HepG2 (cell line): ENCODE data around the gene POLR1G. TPM values are rescaled to one million over a fixed set of nuclear protein-coding genes. Genes with fewer than 3 reads are reported as not detected.

ENCODE experiments used
- CCAR2 ChIP-seq: fragments of 200-400 bp; formaldehyde crosslinking; optimal IDR thresholded peaks from 2 replicates; pipeline ENCODE3; 2018; ENCODE audit warnings: low read depth, mild to moderate bottlenecking, low read length, moderate library complexity
- DDIT3 ChIP-seq: sonication (generic); formaldehyde crosslinking; IDR thresholded peaks from 2 replicates; pipeline ENCODE4 v1.4.0; 2020; ENCODE audit warnings: mild to moderate bottlenecking, missing genetic modification reagents
- FOXA1 ChIP-seq, 2 experiments: fragments of 450-650 bp in 1 of 2; sonication (generic) in 1 of 2; formaldehyde crosslinking in 1 of 2; IDR thresholded peaks; 2 replicates each; pipeline versions ENCODE4 v1.4.0 to v1.6.1; 2016 to 2020; ENCODE audit warnings: missing genetic modification reagents in 1 of 2
- HNRNPH1 ChIP-seq: fragments of 200-400 bp; formaldehyde crosslinking; optimal IDR thresholded peaks from 2 replicates; pipeline ENCODE3; 2017; ENCODE audit warnings: mild to moderate bottlenecking, low read depth, low read length
- ISL2 ChIP-seq: sonication (generic); formaldehyde crosslinking; IDR thresholded peaks from 2 replicates; pipeline ENCODE4 v1.5.0; 2020; ENCODE audit warnings: missing genetic modification reagents
- MEF2D ChIP-seq: sonication (generic); formaldehyde crosslinking; IDR thresholded peaks from 2 replicates; pipeline ENCODE4 v1.5.1; 2020; ENCODE audit warnings: mild to moderate bottlenecking, missing genetic modification reagents
- RAD51 ChIP-seq: fragments of 450-650 bp; IDR thresholded peaks from 2 replicates; pipeline ENCODE4 v1.6.1; 2016; ENCODE audit warnings: borderline replicate concordance
- SMAD3 ChIP-seq: sonication (generic); formaldehyde crosslinking; IDR thresholded peaks from 2 replicates; pipeline ENCODE4 v1.4.0; 2020; ENCODE audit warnings: missing genetic modification reagents
- SMC3 ChIP-seq: IDR thresholded peaks from 2 replicates; pipeline ENCODE4 v1.6.1; 2011; ENCODE audit warnings: low read length, improper control_type of control experiment
- ZNF275 ChIP-seq: sonication (generic); formaldehyde crosslinking; IDR thresholded peaks from 2 replicates; pipeline ENCODE4 v1.8.0; 2022; ENCODE audit warnings: missing genetic modification reagents, mild to moderate bottlenecking, inconsistent platforms, borderline replicate concordance
- ZNF350 ChIP-seq: sonication (generic); formaldehyde crosslinking; IDR thresholded peaks from 2 replicates; pipeline ENCODE4 v1.4.0; 2020; ENCODE audit warnings: mild to moderate bottlenecking, low read depth, missing genetic modification reagents, borderline replicate concordance
- ZNF639 ChIP-seq: conservative IDR thresholded peaks from 2 replicates; pipeline ENCODE4 v1.6.1; 2018; ENCODE audit warnings: missing genetic modification reagents
- ZNF841 ChIP-seq: sonication (generic); formaldehyde crosslinking; IDR thresholded peaks from 2 replicates; pipeline ENCODE4 v1.8.1; 2023; ENCODE audit warnings: missing genetic modification reagents, borderline replicate concordance
- polyA plus RNA-seq, 8 experiments: library from polyadenylated mRNA; depleted of rRNA in 3 of 8; stranded (reverse) in 7 of 8; unstranded in 1 of 8; fragments of >200 nt; fragmentation: Illumina TruSeq in 4 of 8; extraction: Trizol in 4 of 8; gene quantifications; 2 replicates each; pipeline versions ENCODE4 v1.2.1 to v1.2.3, GENCODE V29; 2011 to 2016; ENCODE audit warnings: low read depth in 4 of 8, missing spikeins in 1 of 8, mixed read lengths in 1 of 8; ENCODE audit not compliant: insufficient read depth in 1 of 8
- total RNA-seq, 5 experiments: library from RNA; depleted of rRNA; stranded (reverse); fragments of >200 nt; fragmentation: Illumina TruSeq; extraction: Trizol; gene quantifications; 2 replicates each; pipeline ENCODE4 v1.2.3, GENCODE V29; 2016; ENCODE audit warnings: low read depth in 1 of 5
- TF ChIP-seq, protein P1 (sequence below): IDR thresholded peaks from 2 replicates; pipeline ENCODE4 v1.6.1; 2016; ENCODE audit warnings: low read depth, borderline replicate concordance
- TF ChIP-seq, protein P2 (sequence below): sonication (generic); formaldehyde crosslinking; IDR thresholded peaks from one replicate; pipeline ENCODE4 v1.5.1; 2020; ENCODE audit warnings: mild to moderate bottlenecking, missing genetic modification reagents; ENCODE audit errors: not compliant biosample characterization
- TF ChIP-seq, protein P3 (sequence below): sonication (generic); formaldehyde crosslinking; IDR thresholded peaks from 2 replicates; pipeline ENCODE4 v1.4.0; 2020; ENCODE audit warnings: missing genetic modification reagents

The POLR1G gene
- total and polyA plus RNA-seq, 2 of the 13 experiments (the other 11 are each of a cell fraction or from before 2014, with no cell fraction given): 3.5 to 20.8 TPM

DNA sequence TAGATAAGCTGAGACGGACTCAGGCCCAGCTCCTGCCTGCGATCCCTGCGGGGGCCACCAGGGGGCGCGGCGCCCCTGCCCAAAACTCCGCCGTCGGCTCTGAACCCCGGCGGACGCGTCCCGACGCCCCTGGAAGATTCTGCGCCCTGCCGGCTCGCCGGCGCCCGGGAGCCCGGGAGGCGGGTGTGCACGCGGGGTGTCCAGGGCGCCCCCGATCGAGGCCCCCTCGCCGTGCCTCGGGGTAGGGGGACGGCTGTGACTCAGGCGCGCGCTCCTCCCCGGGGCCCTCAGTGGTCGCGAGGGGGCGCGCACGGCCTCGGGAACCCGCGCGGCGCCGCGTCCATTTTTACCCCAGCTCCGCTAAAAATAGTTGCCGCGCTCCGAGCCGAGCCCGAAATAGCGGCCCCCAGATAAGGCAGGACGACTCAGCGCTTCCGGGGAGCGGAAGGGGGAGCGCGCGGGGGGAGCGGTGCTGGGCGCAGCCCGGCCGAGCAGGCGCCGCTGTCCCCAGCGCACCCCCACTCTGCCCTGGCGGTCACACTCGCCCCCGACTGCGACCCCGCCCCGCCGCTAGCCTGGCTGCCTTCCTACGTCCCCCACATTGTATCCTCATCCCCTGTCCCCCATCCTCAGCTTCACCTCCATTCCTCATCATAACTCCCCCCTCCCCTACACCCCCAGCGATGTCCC is 33.3 kb downstream of the POLR1G start (continued):
- TF ChIP-seq SMAD3 (CRISPR knock-in tag): no peak
- TF ChIP-seq RAD51: no peak
- TF ChIP-seq, protein P1, sequence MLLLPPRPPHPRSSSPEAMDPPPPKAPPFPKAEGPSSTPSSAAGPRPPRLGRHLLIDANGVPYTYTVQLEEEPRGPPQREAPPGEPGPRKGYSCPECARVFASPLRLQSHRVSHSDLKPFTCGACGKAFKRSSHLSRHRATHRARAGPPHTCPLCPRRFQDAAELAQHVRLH (CRISPR knock-in tag): peak; percentile 41; the same call in 1 of the 2 replicates
- TF ChIP-seq MEF2D: peak; percentile 53; the same call in 1 of the 2 replicates
- no peak for TF ChIP-seq HNRNPH1
- TF ChIP-seq ZNF841: no peak
- TF ChIP-seq CCAR2: no peak
- TF ChIP-seq ZNF275 (CRISPR knock-in tag): no peak
- TF ChIP-seq ISL2 (CRISPR knock-in tag): peak; percentile 15; the same call in 1 of the 2 replicates
- TF ChIP-seq ZNF639 (CRISPR knock-in tag): 0 out of 2 replicates have a peak, but pooled peaks have one; percentile 41
- TF ChIP-seq, protein P2, sequence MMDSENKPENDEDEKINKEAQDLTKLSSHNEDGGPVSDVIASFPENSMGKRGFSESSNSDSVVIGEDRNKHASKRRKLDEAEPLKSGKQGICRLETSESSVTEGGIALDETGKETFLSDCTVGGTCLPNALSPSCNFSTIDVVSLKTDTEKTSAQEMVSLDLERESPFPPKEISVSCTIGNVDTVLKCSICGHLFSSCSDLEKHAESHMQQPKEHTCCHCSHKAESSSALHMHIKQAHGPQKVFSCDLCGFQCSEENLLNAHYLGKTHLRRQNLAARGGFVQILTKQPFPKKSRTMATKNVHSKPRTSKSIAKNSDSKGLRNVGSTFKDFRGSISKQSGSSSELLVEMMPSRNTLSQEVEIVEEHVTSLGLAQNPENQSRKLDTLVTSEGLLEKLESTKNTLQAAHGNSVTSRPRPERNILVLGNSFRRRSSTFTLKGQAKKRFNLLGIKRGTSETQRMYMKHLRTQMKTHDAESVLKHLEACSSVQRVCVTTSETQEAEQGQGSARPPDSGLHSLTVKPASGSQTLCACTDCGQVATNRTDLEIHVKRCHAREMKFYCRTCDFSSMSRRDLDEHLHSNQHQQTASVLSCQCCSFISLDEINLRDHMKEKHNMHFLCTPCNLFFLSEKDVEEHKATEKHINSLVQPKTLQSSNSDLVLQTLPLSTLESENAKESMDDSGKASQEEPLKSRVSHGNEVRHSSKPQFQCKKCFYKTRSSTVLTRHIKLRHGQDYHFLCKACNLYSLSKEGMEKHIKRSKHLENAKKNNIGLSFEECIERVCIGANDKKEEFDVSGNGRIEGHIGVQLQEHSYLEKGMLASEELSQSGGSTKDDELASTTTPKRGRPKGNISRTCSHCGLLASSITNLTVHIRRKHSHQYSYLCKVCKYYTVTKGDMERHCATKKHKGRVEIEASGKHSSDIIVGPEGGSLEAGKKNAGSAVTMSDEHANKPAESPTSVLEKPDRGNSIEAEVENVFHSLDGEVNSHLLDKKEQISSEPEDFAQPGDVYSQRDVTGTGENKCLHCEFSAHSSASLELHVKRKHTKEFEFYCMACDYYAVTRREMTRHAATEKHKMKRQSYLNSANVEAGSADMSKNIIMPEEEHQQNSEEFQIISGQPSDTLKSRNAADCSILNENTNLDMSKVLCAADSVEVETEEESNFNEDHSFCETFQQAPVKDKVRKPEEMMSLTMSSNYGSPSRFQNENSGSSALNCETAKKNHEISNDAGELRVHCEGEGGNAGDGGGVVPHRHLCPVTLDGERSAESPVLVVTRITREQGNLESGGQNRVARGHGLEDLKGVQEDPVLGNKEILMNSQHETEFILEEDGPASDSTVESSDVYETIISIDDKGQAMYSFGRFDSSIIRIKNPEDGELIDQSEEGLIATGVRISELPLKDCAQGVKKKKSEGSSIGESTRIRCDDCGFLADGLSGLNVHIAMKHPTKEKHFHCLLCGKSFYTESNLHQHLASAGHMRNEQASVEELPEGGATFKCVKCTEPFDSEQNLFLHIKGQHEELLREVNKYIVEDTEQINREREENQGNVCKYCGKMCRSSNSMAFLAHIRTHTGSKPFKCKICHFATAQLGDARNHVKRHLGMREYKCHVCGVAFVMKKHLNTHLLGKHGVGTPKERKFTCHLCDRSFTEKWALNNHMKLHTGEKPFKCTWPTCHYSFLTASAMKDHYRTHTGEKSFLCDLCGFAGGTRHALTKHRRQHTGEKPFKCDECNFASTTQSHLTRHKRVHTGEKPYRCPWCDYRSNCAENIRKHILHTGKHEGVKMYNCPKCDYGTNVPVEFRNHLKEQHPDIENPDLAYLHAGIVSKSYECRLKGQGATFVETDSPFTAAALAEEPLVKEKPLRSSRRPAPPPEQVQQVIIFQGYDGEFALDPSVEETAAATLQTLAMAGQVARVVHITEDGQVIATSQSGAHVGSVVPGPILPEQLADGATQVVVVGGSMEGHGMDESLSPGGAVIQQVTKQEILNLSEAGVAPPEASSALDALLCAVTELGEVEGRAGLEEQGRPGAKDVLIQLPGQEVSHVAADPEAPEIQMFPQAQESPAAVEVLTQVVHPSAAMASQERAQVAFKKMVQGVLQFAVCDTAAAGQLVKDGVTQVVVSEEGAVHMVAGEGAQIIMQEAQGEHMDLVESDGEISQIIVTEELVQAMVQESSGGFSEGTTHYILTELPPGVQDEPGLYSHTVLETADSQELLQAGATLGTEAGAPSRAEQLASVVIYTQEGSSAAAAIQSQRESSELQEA: no peak
- TF ChIP-seq, protein P3, sequence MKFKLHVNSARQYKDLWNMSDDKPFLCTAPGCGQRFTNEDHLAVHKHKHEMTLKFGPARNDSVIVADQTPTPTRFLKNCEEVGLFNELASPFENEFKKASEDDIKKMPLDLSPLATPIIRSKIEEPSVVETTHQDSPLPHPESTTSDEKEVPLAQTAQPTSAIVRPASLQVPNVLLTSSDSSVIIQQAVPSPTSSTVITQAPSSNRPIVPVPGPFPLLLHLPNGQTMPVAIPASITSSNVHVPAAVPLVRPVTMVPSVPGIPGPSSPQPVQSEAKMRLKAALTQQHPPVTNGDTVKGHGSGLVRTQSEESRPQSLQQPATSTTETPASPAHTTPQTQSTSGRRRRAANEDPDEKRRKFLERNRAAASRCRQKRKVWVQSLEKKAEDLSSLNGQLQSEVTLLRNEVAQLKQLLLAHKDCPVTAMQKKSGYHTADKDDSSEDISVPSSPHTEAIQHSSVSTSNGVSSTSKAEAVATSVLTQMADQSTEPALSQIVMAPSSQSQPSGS (CRISPR knock-in tag): no peak
- TF ChIP-seq FOXA1 (IDR thresholded peaks at IDR 0.05): no peak
- no peak for TF ChIP-seq FOXA1 (CRISPR knock-in tag; IDR thresholded peaks at IDR 0.05)
- TF ChIP-seq SMC3: peak; percentile 54; the same call in 1 of the 2 replicates
- TF ChIP-seq ZNF350 (CRISPR knock-in tag): no peak
- no peak for TF ChIP-seq DDIT3 (CRISPR knock-in tag)
